CD4-positive, alpha-beta T cell (primary cell): ENCODE data around the gene GPC6. TPM values are rescaled to one million over a fixed set of nuclear protein-coding genes. Genes with fewer than 3 reads are reported as not detected.

Experiments used
- ATAC-seq: fragments of 200-7000 bp; cut with Tn5 transposase; one replicate; pipeline ENCODE4 v1.10.0; 2022; ENCODE audit warnings: mild to moderate bottlenecking; ENCODE audit not compliant: poor library complexity
- CTCF ChIA-PET: fragments of 350-600 bp; sonication (Branson Sonifier 250); formaldehyde crosslinking; loops from one replicate; lab custom pipeline; 2021; ENCODE audit warnings: antibody characterized with exemption, inconsistent platforms; lab: Charles Lee
- POLR2A ChIA-PET: fragments of 350-600 bp; sonication (Branson Sonifier 250); formaldehyde crosslinking; loops from one replicate; lab custom pipeline; 2021; ENCODE audit warnings: antibody characterized with exemption, inconsistent platforms; lab: Charles Lee
- DNase-seq, 14 experiments: peaks; one replicate each; pipeline ENCODE4 v3.0.0-alpha.2; 2013 to 2020; ENCODE audit warnings: mixed read lengths in 2 of 14
- H3K27ac ChIP-seq, 2 donors: one replicate each; pipeline versions ENCODE4 v1.5.1 to v1.7.0; 2013; ENCODE audit warnings: low read length in 2 of 2, low read depth in 1 of 2, mild to moderate bottlenecking in 1 of 2
- H3K27me3 ChIP-seq, 2 experiments: 1 replicate in 1 of 2; 2 replicates in 1 of 2; pipeline versions ENCODE4 v1.6.1 to v1.7.0; 2013; ENCODE audit warnings: low read length in 2 of 2, control low read depth in 1 of 2, mild to moderate bottlenecking in 1 of 2, moderate library complexity in 1 of 2; ENCODE audit not compliant: insufficient read depth in 2 of 2, control insufficient read depth in 1 of 2
- H3K36me3 ChIP-seq: one replicate; pipeline ENCODE4 v1.6.1; 2013; ENCODE audit warnings: low read length, control low read depth; ENCODE audit not compliant: insufficient read depth
- H3K4me1 ChIP-seq: one replicate; pipeline ENCODE4 v1.6.1; 2013; ENCODE audit warnings: low read length, control low read depth; ENCODE audit not compliant: insufficient read depth
- H3K4me3 ChIP-seq: one replicate; pipeline ENCODE4 v1.5.1; 2013; ENCODE audit warnings: mild to moderate bottlenecking, low read length, moderate library complexity
- H3K9me3 ChIP-seq, 2 experiments: 1 replicate in 1 of 2; 2 replicates in 1 of 2; pipeline versions ENCODE4 v1.6.1 to v1.7.0; 2013; ENCODE audit warnings: low read length in 2 of 2, mild to moderate bottlenecking in 2 of 2, control low read depth in 1 of 2, moderate library complexity in 1 of 2; ENCODE audit not compliant: control insufficient read depth in 1 of 2, insufficient read depth in 1 of 2
- H3K27ac Mint-ChIP-seq: one replicate; pipeline ENCODE4 v1.8.0; 2020; ENCODE audit warnings: mixed read lengths
- H3K27me3 Mint-ChIP-seq: one replicate; pipeline ENCODE4 v1.8.0; 2021; ENCODE audit warnings: mixed read lengths
- H3K36me3 Mint-ChIP-seq: one replicate; pipeline ENCODE4 v1.8.0; 2021; ENCODE audit warnings: low read depth, mixed read lengths
- H3K4me1 Mint-ChIP-seq: one replicate; pipeline ENCODE4 v1.8.0; 2021; ENCODE audit warnings: low read depth, mixed read lengths
- H3K4me3 Mint-ChIP-seq: one replicate; pipeline ENCODE4 v1.8.0; 2020; ENCODE audit warnings: mild to moderate bottlenecking, mixed read lengths
- H3K9me3 Mint-ChIP-seq: one replicate; pipeline ENCODE4 v1.8.0; 2020; ENCODE audit warnings: mixed read lengths
- CTCF ChIP-seq: fragments of 200-600 bp; IDR thresholded peaks from one replicate; pipeline ENCODE4 v1.8.0; 2022; ENCODE audit warnings: antibody characterized with exemption, mild to moderate bottlenecking
- intact Hi-C, 2 experiments: fragments of 100-400 bp; cut with DNase I in 1 of 2; cut with micrococcal nuclease in 1 of 2; formaldehyde crosslinking; loops; one replicate each; pipeline versions ENCODE4 v1.15.1 to v1.9.0; 2023 to 2025; cut with DNase I, micrococcal nuclease
- total RNA-seq, 174 experiments: library from RNA in 2 of 174; stranded (reverse) in 2 of 174; gene quantifications; one replicate each; pipeline ENCODE4 v1.2.3 and lab custom pipeline; 2021 to 2026

The GPC6 gene
- total RNA-seq, 2 experiments from 2014 or later, result not detected

DNA sequence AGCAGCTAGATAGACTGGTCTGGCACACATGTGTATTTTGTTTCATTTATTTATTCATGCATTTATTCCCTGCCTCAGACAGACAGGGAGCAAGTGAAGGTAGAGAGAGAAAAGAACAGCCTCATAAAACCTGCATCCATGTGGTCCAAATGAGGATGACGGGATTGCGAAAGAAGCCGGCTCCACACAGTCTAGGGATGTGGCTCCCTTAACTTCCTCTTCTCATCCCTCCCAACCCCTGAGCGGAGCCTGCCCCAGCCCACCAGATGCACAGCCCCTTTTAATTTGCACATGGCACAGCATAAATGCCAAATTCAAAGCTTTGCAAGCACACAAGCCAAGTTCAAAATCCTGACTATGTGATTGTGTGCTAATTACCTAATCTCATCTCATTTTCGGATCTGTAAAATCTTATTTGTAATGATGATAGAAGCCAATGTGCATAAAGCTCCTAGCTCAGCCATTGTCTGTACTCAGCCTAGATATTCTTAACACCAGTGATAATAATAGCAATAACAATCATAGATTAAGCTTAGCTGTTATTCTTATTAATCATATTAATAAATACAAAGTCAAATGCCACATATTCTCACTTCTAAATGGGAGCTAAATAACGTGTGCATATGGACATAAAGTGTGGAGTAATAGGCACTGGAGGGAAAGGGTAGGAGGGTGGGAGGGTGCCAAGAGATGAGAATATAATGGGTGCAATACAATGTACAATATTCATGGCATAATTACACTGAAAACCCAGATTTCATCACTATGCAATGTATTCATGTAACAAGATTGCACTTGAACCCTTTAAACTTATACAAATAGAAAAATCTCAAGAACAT, 1096.5 kb downstream of the GPC6 start:
- H3K27me3 Mint-ChIP-seq, result no peaks in the 10 kb centered on the region
- Histone ChIP-seq H3K4me3 (no peak overlapping the region), H3K27me3 (no peaks in the 10 kb centered on the region), H3K36me3 (no peaks in the 10 kb centered on the region), H3K4me1 (peaks cover 45% of the 10 kb centered on the region), H3K27ac (peak overlapping the region; percentile 9 to 74), H3K9me3 (no peaks in the 10 kb centered on the region)
- H3K36me3 Mint-ChIP-seq, result peaks cover 4% of the 10 kb centered on the region
- H3K4me3 Mint-ChIP-seq, result peak overlapping the region; percentile 75
- CTCF ChIA-PET, result interaction anchor here (0.7 kb wide), 1 partner anchor 12 kb away, joined by 3 read pairs; no protein-coding TSS in a partner anchor
- DNase-seq (no peak), ATAC-seq (peak; percentile 7)
- TF ChIP-seq CTCF, result no peak
- intact Hi-C loops, result loop anchor here in 1 of 2 experiments (10.0 kb wide), 2 partner anchors 222 to 282 kb away; partner anchors contain the start of gene GPR180
- peaks cover 8% of the 10 kb centered on the region for H3K9me3 Mint-ChIP-seq
- H3K27ac Mint-ChIP-seq, result peak overlapping the region; percentile 87
- POLR2A ChIA-PET, result interaction anchor here (1.0 to 1.2 kb wide), 7 partner anchors 13 to 279 kb away, joined by 3 to 8 read pairs (median 3); partner anchors contain the start of gene GPR180
- peaks cover 52% of the 10 kb centered on the region for H3K4me1 Mint-ChIP-seq

- peaks cover 4% of the 10 kb centered on the region for H3K36me3 Mint-ChIP-seq
- Histone ChIP-seq H3K4me1 (peaks cover 54% of the 10 kb centered on the region), H3K36me3 (no peaks in the 10 kb centered on the region), H3K9me3 (no peaks in the 10 kb centered on the region), H3K27ac (peak overlapping the region; percentile 51 to 74), H3K4me3 (peak overlapping the region; percentile 11), H3K27me3 (no peaks in the 10 kb centered on the region)
- DNase-seq, result peak in 12 of 14 experiments; percentile 5 to 88 (median 38)
- intact Hi-C loops, result loop anchor here in 1 of 2 experiments (10.0 kb wide), 2 partner anchors 221 to 281 kb away; partner anchors contain the start of gene GPR180
- ChIA-PET POLR2A (interaction anchor here (1.0 to 1.2 kb wide), 7 partner anchors 14 to 278 kb away, joined by 3 to 8 read pairs (median 3); partner anchors contain the start of gene GPR180), CTCF (interaction anchor here (0.7 kb wide), 1 partner anchor 13 kb away, joined by 3 read pairs; no protein-coding TSS in a partner anchor)
- peaks cover 8% of the 10 kb centered on the region for H3K9me3 Mint-ChIP-seq
- peaks cover 56% of the 10 kb centered on the region for H3K4me1 Mint-ChIP-seq
- peak overlapping the region; percentile 75 for H3K4me3 Mint-ChIP-seq
- no peak for TF ChIP-seq CTCF
- ATAC-seq, result peak; percentile 99
- H3K27ac Mint-ChIP-seq, result peak overlapping the region; percentile 87
- no peaks in the 10 kb centered on the region for H3K27me3 Mint-ChIP-seq
These were observed 1097.5 kb downstream of the GPC6 start for GRCh38 chr13:94323764-94324758.
